ENCODE data around the gene CCNG1. TPM values are rescaled to one million over a fixed set of nuclear protein-coding genes. Genes with fewer than 3 reads are reported as not detected.
"Not testable (repeated sequence)": the region's sequence is repeated elsewhere in the genome, so short reads cannot be mapped to it uniquely, and the experiment has no call there.

CCNG1 gene
- total and polyA plus RNA-seq, 11 donors = 45.5 to 109 (median 77.0) TPM

DNA sequence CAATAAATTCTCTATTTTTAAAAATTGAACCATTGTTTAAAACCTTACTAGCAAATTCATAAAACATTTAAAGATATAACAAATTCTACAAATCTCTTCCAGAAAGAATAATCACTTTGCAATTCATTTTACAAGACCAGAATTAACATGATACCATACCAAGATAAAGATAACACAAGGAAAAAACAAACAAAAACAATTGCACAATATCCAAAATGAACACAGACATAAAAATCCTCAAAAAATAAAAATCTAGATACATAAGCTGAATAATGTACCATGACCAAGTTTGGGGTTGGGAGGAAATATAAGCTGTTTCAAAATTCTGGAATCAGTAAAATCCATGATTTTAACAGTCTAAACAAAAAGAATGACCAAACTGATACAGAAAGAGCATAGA is 11.1 kb downstream of the CCNG1 start:
- Histone ChIP-seq H3K27ac (no peak overlapping the region), H3K9me3 (no peaks in the 10 kb centered on the region), H3K36me3 (peaks cover 0 to 100% (median 94%) of the 10 kb centered on the region in 9 donors), H3K27me3 (no peaks in the 10 kb centered on the region), H3K4me3 (no peak overlapping the region), H3K4me1 (peaks cover 0 to 9% (median 0%) of the 10 kb centered on the region in 12 donors)
- ATAC-seq = no peak
- no peak for DNase-seq
- no peak for TF ChIP-seq POLR2A (IDR thresholded peaks at IDR 0.05)
- TF ChIP-seq, protein P1, sequence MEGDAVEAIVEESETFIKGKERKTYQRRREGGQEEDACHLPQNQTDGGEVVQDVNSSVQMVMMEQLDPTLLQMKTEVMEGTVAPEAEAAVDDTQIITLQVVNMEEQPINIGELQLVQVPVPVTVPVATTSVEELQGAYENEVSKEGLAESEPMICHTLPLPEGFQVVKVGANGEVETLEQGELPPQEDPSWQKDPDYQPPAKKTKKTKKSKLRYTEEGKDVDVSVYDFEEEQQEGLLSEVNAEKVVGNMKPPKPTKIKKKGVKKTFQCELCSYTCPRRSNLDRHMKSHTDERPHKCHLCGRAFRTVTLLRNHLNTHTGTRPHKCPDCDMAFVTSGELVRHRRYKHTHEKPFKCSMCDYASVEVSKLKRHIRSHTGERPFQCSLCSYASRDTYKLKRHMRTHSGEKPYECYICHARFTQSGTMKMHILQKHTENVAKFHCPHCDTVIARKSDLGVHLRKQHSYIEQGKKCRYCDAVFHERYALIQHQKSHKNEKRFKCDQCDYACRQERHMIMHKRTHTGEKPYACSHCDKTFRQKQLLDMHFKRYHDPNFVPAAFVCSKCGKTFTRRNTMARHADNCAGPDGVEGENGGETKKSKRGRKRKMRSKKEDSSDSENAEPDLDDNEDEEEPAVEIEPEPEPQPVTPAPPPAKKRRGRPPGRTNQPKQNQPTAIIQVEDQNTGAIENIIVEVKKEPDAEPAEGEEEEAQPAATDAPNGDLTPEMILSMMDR (IDR thresholded peaks at IDR 0.05) = no peak
- intact Hi-C loops (cut with DNase I) = loop anchor here in 1 of 10 donors (10.0 kb wide), 1 partner anchor 46 kb away; no protein-coding TSS in a partner anchor

- H3K27me3 ChIP-seq = no peaks in the 10 kb centered on the region
- H3K4me1 ChIP-seq = no peaks in the 10 kb centered on the region
- ATAC-seq = no peak
- TF ChIP-seq, protein P1 (IDR thresholded peaks at IDR 0.05) = no peak
- TF ChIP-seq POLR2A (IDR thresholded peaks at IDR 0.05) = no peak
- intact Hi-C loops (cut with DNase I) = no loop called here
- H3K36me3 ChIP-seq = peaks cover 0 to 100% (median 89%) of the 10 kb centered on the region in 9 donors
- no peak for DNase-seq
- H3K27ac ChIP-seq = no peak overlapping the region
- no peak overlapping the region for H3K4me3 ChIP-seq
- 96 to 98% (median 98%) methylated on average over 8 of the region's 8 CpGs for WGBS, 4 donors
- no peaks in the 10 kb centered on the region for H3K9me3 ChIP-seq
Measured at GRCh38 chr5:163451489-163451888, 14.1 kb downstream of the CCNG1 start.

DNA sequence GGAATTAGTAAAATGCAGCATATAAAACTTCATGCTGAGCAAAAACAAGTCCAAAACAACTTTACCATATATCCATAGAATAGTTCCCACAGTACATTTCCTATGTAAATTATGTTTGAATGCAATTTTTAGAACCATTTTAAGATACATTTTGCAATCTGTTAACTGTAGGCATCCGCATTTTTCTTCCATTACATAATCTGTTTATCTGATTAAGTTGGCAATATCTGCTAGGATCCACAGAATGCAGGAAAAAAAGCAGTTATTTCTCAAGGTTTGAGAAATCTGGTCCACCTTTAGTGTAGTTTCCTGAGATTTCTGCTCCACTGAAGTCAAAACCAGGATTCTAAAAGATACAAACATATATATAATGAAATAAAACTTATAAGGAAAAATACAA is 16.3 kb downstream of the CCNG1 start:
- H3K27ac ChIP-seq = no peak overlapping the region
- ATAC-seq (no peak), DNase-seq (no peak)
- intact Hi-C loops (cut with DNase I) = no loop called here
- H3K9me3 ChIP-seq = no peaks in the 10 kb centered on the region
- TF ChIP-seq POLR2A (IDR thresholded peaks at IDR 0.05) = no peak
- TF ChIP-seq, protein P1 (IDR thresholded peaks at IDR 0.05) = no peak
- H3K27me3 ChIP-seq = no peaks in the 10 kb centered on the region
- peaks cover 0 to 10% (median 4%) of the 10 kb centered on the region in 12 donors for H3K4me1 ChIP-seq
- H3K36me3 ChIP-seq = peaks cover 0 to 80% (median 67%) of the 10 kb centered on the region in 9 donors
- WGBS, 4 donors = 85 to 94% (median 92%) methylated on average over 1 of the region's 1 CpG
- no peak overlapping the region for H3K4me3 ChIP-seq

GRCh38 chr5:163455406-163455805 is 18.0 kb downstream of the CCNG1 start:
- intact Hi-C loops (cut with DNase I); H3K27ac ChIP-seq; H3K9me3 ChIP-seq; H3K27me3 ChIP-seq; DNase-seq; ATAC-seq; H3K4me3 ChIP-seq: not testable (repeated sequence)
- WGBS, 4 donors = 95 to 98% (median 96%) methylated on average over 17 of the region's 17 CpGs
- peaks cover 0 to 16% (median 10%) of the 10 kb centered on the region in 12 donors for H3K4me1 ChIP-seq
- H3K36me3 ChIP-seq = peaks cover 0 to 65% (median 50%) of the 10 kb centered on the region in 9 donors

DNA sequence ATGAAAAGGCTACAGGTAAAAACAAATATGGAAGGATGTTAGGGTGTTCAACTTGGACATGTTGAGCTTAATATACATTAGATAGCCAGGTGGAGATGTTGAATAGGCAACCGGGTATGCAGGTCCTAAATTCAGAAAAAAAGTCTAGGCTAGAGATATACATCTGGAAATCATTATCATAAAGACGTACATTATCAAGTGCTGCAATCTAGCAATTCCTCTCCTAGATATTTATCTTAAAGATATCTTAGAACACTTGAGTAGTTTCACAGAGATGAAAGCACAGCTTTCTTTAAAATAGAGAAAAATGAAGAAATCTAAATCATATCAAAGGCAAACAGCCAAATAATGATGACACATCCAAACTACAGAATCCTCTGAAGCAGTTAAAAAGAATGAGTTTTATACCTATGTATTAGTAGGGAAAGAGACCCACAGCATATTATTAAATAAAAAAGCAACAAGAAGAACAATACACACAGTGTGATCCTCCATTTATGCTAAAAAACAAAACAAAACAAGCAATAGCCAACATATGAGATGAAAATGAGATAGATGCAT is 18.7 kb downstream of the CCNG1 start:
- TF ChIP-seq, protein P1 (IDR thresholded peaks at IDR 0.05) = no peak
- no peak for TF ChIP-seq POLR2A (IDR thresholded peaks at IDR 0.05)
- Histone ChIP-seq H3K4me3 (no peak overlapping the region), H3K27me3 (no peaks in the 10 kb centered on the region), H3K9me3 (no peaks in the 10 kb centered on the region), H3K36me3 (peaks cover 0 to 58% (median 43%) of the 10 kb centered on the region in 9 donors), H3K4me1 (peaks cover 0 to 21% (median 16%) of the 10 kb centered on the region in 12 donors), H3K27ac (no peak overlapping the region)
- intact Hi-C loops (cut with DNase I) = no loop called here
- 85 to 90% (median 89%) methylated on average over 2 of the region's 2 CpGs for WGBS, 4 donors
- ATAC-seq (no peak), DNase-seq (no peak)
